Measurements from ENCODE around the gene EEF1AKMT4. TPM values are rescaled to one million over a fixed set of nuclear protein-coding genes. Genes with fewer than 3 reads are reported as not detected.

EEF1AKMT4 gene
- polyA plus RNA-seq, 2 of the 4 experiments (the other 2 are of a cell fraction) = 9.8 to 12.7 TPM

- H3K4me3 ChIP-seq = no peak overlapping the region
- no peak overlapping the region for H3K27ac ChIP-seq
- no peaks in the 10 kb centered on the region for H3K4me1 ChIP-seq
- TF ChIP-seq JUNB (IDR thresholded peaks at IDR 0.05) = no peak
- no peak for TF ChIP-seq EHMT2 (IDR thresholded peaks at IDR 0.05; ENCODE audit: low read depth)
- TF ChIP-seq GATA3 (IDR thresholded peaks at IDR 0.05; ENCODE audit: borderline replicate concordance) = no peak
- TF ChIP-seq JUN (IDR thresholded peaks at IDR 0.05) = no peak
- no peak for TF ChIP-seq TP53 (CRISPR knock-in tag; IDR thresholded peaks at IDR 0.05)
- no peak for TF ChIP-seq ATOH8 (CRISPR knock-in tag; IDR thresholded peaks at IDR 0.05; ENCODE audit: low read depth)
- TF ChIP-seq TFCP2L1 (CRISPR knock-in tag; IDR thresholded peaks at IDR 0.05) = no peak
- no peak for TF ChIP-seq MAZ (IDR thresholded peaks at IDR 0.05; ENCODE audit: borderline replicate concordance, low read depth, low read length)
- no peak for TF ChIP-seq HOXB5 (CRISPR knock-in tag; IDR thresholded peaks at IDR 0.05)
- no peak for TF ChIP-seq RFX5 (IDR thresholded peaks at IDR 0.05)
- TF ChIP-seq MAFK (IDR thresholded peaks at IDR 0.05; ENCODE audit: partially characterized antibody) = no peak
- no peak for TF ChIP-seq MYC (IDR thresholded peaks at IDR 0.05; ENCODE audit: borderline replicate concordance, low read length)
- TF ChIP-seq NPAS2 (CRISPR knock-in tag; IDR thresholded peaks at IDR 0.05; ENCODE audit: borderline replicate concordance) = no peak
- TF ChIP-seq CHD2 (IDR thresholded peaks at IDR 0.05; ENCODE audit: low read length, partially characterized antibody) = no peak
- TF ChIP-seq KDM1A (IDR thresholded peaks at IDR 0.05; ENCODE audit: low read depth) = no peak
- no peak for TF ChIP-seq HOXA7 (CRISPR knock-in tag; IDR thresholded peaks at IDR 0.05)
- ATAC-seq (no peak), DNase-seq (ENCODE audit: low read depth in 1 of 2, low spot score in 1 of 2) (no peak), FAIRE-seq (no peak)
- CTCF ChIA-PET = interaction anchor here (0.7 to 4.5 kb wide), 6 partner anchors 22 to 930 kb away, joined by 3 to 24 read pairs (median 5); partner anchors contain the start of gene VWA5B2
- no peaks in the 10 kb centered on the region for H3K9me3 ChIP-seq
- no peak overlapping the region for H3K4me2 ChIP-seq
- POLR2A ChIA-PET = no interaction called here
- 72% methylated on average over 8 of the region's 8 CpGs for WGBS (ENCODE audit: missing lambda C conversion rate)
These were observed 34.2 kb downstream of the EEF1AKMT4 start for GRCh38 chr3:184283681-184284080.

- peak; percentile 71 to 78 for DNase-seq (ENCODE audit: low read depth in 1 of 2, low spot score in 1 of 2)
- Histone ChIP-seq H3K27ac (no peak overlapping the region), H3K4me1 (no peaks in the 10 kb centered on the region), H3K4me3 (no peak overlapping the region), H3K9me3 (no peaks in the 10 kb centered on the region), H3K4me2 (no peak overlapping the region)
- CTCF ChIA-PET = interaction anchor here (0.6 to 4.5 kb wide), 11 partner anchors 10 to 399 kb away, joined by 3 to 24 read pairs (median 3); partner anchors contain the start of genes EEF1AKMT4 and VWA5B2
- ATAC-seq = peak; percentile 79 to 86
- WGBS (ENCODE audit: missing lambda C conversion rate) = 4% methylated on average over 4 of the region's 4 CpGs
- POLR2A ChIA-PET = no interaction called here
- no peak for FAIRE-seq
- TF ChIP-seq BHLHE40 (IDR thresholded peaks at IDR 0.05; ENCODE audit: low read depth, low read length) (no peak), HMGXB4 (CRISPR knock-in tag; IDR thresholded peaks at IDR 0.05; ENCODE audit: borderline replicate concordance) (no peak), RAD21 (conservative IDR thresholded peaks at IDR 0.05 in 1 of 2, IDR thresholded peaks at IDR 0.05 in 1 of 2) (peak; percentile 39 to 67; a peak in 4 of 5 replicates), NPAS2 (CRISPR knock-in tag; IDR thresholded peaks at IDR 0.05; ENCODE audit: borderline replicate concordance) (no peak), GATA3 (IDR thresholded peaks at IDR 0.05; ENCODE audit: borderline replicate concordance) (no peak), EP300 (IDR thresholded peaks at IDR 0.05) (no peak), CTCF (IDR thresholded peaks at IDR 0.05) (peak; percentile 26; the same call in 2 of the 3 replicates), SMC3 (IDR thresholded peaks at IDR 0.05) (no peak)
These were observed 35.2 kb downstream of the EEF1AKMT4 start for GRCh38 chr3:184284696-184285095.
